Measurements from ENCODE around the gene PNRC2.
A peak's percentile ranks its signal among the peaks of the same experiment; 100 is the strongest.
"Not testable (repeated sequence)": the region's sequence is repeated elsewhere in the genome, so short reads cannot be mapped to it uniquely, and the experiment has no call there.

Gene PNRC2

DNA sequence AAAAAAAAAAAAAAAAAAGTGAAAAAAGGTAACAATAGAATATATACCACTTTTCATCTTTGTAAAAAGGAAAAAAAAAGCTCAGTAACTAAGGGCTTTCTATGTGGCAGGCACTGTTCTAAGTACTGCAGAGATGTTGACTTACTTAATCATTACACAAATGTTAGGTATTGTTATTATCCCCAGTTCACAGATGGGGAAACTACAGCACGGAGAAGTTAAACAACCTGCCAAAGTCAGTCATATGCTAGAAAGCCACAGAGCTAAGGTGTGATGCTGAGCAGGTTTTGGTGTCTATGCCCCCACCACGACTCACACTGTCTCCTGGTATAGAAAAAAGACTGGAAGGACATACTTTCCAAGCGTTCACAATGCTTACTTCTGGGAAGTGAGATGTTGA is 6.6 kb upstream of the PNRC2 start:
- DNase-seq (ENCODE audit: low spot score) = no peak

DNA sequence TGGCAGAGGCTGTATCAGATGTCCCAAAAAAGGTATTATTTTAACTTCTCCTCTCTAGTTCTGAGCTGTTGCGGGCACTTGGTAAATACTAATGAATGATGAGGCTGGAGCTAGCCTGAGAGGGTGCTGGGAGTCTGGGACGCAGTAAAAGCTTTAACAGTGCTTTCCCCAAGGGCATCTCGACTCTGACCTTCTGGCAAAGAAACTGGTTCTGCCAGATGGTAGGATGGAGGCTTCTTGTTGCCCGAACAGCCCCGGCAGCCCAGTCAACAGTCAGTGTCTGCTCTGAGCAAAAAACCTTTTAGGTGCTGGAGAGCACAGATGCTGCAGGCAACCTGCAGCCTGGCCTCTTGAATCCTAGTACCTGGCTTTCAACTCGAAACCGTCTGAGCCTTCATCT is 2.5 kb upstream of the PNRC2 start:
- DNase-seq (ENCODE audit: low spot score) = no peak

DNA sequence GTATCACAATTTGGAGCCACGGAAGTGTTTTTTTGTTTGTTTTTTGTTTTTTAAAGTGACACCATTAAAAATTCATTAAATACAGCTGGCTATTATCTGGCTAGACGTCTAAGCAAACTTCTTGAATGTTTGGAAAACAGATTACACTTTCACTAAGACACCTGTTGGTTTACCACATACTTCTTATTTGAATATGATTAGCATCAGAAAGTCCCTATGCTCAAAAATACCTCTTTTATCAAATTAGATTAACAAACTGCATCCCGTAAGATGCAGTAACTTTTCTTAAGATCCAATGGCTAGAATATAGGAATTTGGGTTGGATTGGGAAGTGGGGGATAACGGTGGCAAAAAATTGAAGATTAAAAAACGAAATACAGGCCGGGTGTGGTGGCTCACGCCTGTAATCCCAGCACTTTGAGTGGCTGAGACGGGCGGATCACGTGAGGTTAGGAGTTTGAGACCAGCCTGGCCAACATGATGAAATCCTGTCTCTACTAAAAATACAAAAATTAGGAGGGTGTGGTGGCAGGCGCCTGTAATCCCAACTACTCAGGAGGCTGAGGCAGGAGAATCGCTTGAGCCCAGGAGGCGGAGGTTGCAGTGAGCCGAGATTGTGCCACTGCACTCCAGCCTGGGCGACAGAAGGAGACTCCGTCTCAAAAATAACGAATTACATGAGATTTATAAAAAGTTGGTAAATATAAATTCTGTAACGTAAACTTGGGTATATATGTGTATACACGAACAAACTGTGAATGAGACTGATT is 1.4 kb upstream of the PNRC2 start:
- not testable (repeated sequence) for DNase-seq (ENCODE audit: low spot score)

DNA sequence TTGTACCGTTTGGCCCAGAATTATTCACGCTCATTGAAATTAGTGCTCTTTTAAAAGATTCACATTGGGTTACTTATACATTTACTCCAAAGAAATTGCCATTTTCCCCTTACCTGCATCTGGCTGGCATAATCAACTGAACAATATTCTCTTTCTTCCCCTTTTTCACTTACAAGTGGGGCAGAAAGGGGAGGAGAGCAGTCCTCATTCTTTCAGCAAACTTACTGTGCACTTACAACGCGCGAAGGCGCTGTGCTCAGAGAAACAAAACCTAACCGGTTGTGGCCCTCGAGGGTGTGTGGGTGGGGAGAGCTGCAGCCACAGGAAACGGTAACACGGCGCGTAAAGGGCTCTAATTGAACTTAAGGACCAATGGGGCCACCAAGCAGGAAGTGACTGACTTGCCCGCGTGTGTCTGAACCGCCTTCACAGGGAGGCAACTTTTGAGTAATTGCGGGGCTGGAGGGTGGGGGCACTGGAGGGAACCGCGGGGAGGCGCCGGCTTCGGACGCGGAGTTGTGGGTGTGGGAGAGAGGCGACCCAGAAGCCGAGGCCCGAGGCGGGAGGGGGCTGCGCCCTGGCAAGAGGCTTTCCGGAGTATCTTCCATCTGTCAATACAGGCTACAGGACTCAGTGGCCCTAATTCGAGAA is 693 bp upstream of the PNRC2 start:
- peak; percentile 67 for DNase-seq (ENCODE audit: low spot score)

DNA sequence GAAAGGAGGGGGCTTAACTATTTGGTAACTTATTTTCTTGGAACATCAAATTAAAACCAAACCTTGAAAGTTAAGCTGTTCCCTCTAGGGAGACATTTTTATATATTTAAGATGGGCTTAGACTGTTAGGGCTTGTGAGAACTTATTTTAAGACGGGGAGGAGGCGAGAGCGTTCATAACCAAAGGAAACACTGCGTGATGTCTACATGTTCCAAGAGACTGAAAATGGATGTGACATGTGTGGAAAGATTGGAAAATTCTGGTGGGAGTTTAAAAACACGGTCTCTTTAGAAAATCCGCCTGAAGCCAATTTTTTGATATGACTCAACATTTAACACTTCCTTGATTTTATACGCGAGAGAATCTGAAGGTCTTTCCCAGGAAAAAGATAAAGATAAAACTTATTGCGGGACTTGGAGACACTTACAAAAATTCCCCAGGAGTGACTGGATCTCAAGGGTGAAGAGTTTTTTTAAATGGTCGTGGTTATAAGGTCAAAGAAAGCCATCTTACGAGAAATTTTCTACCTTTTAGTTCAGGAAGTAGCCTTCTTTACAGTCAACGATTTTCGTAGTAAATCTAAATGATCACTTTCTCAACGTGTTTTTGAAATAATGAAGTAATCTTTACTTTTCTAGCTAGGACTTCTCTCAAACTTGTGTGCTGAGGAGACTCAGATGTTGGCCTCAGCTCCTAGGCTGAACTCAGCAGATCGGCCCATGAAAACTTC is 828 bp downstream of the PNRC2 start:
- no peak for DNase-seq (ENCODE audit: low spot score)

DNA sequence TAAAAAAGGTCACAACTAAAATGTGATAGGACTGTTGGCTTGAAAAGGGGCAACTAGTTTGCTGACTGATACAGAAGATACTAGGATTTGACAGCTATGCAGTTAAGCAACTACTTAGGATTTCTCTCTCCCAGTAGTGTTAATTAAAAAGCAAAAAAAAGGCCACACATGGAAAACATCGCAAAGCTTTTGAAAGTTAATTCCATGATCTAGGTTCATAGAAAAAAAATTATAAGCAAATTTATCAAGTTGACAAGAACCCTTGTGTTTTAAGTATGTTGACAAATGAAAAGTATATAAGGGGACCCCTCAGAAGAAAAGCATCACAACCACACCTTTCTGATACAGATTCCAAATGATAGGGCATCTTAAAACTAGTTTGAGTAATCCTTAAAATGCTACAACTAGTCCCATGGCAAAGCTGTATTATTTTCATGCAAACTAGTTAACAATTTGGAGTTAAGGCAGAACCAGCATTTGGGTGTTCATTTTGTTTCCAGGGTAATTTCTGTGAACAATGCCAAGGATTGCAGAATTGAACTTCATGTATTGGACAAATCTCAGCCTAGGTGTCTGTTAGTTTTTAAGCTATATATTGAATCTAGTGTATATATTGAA is 4.1 kb downstream of the PNRC2 start:
- no peak for DNase-seq (ENCODE audit: low spot score)

DNA sequence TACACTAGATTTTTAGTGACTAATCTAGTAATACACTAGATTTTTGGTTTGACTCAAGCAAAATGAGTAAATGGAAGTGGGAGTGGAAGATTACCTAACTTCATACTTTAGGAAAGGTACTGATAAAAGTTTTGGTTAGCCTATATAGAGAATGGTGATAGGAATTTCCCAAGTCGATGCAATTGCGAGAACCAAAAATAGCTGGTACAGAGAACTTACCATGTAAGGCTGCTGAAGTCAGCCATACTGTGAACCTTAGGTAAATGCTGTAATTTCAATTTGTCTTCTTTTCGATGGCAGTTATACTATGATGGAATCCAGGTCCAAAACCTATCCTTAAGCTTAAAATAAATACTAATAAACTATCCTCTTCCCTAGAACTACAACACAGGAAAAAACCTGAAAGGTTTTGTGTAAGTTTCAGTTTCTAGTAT is 4.6 kb downstream of the PNRC2 start:
- no peak for DNase-seq (ENCODE audit: low spot score)

DNA sequence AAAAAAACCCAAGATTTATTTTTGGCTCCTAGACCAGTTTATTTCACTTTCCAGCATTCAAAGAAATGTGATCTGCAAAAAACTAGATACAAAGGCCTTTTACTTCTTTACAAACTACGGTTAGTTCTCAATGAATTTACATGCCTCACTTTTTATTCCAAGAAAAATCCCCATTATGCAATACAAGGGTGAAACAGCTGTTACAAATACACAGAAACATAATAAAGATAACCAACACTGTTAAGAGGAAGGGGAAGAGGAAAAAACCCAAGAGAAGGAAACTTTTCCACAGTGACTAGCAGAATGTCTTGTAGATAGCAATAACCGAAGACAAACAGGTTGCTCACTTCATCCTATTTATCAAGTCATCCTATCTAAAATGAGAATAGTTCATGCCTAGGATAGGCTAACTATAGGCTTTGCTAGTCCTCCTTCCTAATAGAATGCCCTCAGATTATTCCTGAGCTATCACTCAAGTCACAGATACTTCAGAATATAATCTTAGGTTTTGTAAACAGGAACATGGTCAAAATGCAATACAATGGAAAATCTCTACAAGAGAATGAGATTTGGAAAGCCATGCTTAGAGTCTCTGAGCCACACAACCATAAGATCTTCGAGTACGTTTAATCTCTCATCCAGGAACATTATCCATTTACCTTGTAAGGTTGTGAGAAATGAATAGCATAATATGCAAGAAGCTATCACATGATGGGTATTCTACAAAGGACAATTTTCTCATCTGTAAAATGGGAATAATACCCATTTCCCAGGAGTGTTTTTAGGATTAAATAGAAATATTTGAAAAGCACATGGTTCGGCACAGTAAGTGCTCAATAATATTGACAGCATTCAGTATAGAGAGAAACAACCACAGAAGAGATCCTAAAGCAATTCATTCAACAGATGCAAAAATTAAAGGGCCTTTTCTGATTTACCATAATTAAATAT is 5.4 kb downstream of the PNRC2 start:
- DNase-seq (ENCODE audit: low spot score) = no peak

DNA sequence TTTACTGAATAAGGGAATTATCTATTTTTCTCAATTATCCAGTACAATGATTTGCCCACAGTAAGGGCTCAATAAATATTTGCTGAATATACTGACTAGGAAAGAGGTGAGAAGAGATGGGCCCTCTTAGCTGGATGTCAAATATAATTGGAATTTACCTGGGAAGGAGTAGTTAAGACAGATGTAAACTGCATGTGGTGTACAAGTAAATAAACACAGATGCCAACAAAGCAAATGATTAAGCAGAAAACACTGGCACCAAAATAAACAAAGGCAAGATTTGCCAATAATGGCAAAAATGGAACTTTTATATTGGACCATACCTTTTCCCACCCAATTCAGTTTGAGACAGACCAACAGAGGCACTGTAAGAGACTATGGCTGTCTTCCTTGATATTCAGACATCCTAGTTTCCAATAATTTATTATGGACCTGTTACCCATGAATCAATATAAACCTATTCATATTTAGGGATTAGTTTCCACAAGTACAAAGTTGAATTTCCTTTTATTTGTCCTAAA is 7.4 kb downstream of the PNRC2 start:
- DNase-seq (ENCODE audit: low spot score) = no peak

DNA sequence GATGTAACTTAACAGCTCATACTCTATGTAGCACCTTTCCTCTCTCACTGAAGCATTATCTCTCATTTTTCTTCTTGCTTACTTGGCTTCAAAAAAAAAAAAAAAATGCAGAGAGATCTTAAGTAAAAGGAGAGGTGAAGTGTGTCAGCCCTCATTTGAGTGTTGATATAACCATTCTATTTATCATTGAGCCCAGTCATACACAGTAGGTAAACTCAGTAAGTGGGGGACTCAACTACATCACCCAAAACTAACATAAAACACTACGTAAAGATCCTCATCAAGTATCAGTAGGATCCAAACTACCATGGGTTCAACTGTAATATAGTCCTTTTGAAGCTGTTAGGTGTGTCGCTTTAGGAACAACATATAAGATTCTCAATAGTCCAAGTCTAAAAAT is 8.2 kb downstream of the PNRC2 start:
- DNase-seq (ENCODE audit: low spot score) = no peak

DNA sequence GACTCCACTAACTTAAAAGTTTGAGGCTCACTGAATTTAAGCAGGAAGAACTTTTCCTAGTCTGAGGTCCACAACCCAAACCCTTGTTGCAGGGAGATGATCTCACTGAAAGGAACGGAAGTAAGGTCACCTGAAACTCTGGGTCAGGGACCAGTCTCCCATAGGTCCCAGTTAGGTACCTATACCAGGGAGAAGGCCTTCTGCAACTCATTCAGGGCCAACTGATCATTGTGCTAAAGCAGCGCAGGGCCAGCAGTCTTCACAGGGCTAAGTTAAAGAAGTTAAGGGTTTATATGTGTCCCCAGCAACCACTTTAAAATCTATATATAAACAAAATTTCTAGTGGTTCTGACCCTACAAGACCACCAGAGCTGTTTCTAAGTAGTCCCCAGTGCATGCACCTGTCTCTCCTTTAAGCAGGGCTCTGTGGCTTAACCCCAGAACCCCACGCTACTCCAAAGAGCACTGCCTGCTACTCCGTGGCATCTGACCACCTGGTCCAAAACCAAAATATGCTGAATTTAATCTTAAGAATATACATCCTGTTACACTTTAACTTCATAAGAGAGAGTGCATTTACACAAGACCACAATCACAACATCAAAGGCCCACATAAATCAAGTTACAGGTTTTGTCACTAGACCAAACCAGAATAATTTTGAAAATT is 17.7 kb downstream of the PNRC2 start:
- no peak for DNase-seq (ENCODE audit: low spot score)

DNA sequence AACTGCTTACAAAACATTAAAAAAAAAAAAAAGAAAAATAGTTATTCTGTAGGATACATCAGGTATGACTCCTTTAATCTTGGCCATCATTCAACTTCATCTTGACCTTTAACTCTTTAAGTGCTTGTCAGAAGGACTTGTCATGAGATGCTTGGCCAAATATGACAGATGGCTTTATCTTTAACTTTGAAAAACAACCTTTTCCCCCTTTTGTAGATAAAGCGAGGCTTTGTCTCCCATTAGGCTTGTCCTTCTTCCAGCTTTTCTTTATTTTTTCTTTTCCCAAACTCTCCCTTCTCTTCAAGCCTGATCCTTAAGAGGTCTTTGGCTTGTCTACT is 18.2 kb downstream of the PNRC2 start:
- DNase-seq (ENCODE audit: low spot score) = no peak

DNA sequence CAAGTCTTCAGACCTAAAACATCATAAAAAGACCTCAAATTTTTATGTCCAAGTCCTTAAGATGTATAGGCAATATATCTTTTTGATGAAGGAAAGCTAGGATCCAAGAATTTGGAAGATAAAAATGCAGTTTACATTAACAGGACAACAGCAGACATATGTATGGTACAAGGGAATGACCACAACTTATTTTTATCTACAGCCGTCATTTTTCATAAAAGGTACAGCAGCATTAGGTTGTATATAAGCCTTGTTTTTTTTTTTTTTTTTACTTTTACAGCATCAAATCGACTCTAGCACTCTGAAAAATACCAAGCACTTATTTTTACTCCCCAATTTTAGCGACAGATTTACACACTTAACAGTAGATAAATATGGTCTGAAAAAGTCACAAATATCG is 19.2 kb downstream of the PNRC2 start:
- no peak for DNase-seq (ENCODE audit: low spot score)

DNA sequence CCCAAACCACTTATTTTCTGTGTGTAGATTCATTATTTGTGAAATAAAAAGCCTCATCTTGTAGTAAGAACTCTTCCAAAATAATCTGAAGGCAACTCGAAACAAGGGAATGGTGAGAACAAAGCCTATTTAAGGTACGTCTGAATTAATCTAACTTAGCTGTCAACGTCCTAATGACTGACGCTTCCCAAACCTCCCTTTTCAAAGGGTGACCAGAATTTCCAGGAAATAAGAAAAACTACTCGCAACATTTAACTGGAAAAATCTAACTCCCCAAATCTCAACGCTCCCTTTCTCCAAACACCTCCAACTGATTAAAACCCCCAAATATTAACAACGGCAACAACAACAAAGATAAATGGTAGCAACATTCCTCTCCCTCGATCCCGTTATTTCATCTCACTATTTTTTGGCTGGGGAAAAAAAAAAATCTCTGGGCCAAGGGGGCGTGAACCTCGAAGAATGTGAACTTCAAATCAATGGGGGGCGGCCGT is 19.8 kb downstream of the PNRC2 start:
- no peak for DNase-seq (ENCODE audit: low spot score)

DNA sequence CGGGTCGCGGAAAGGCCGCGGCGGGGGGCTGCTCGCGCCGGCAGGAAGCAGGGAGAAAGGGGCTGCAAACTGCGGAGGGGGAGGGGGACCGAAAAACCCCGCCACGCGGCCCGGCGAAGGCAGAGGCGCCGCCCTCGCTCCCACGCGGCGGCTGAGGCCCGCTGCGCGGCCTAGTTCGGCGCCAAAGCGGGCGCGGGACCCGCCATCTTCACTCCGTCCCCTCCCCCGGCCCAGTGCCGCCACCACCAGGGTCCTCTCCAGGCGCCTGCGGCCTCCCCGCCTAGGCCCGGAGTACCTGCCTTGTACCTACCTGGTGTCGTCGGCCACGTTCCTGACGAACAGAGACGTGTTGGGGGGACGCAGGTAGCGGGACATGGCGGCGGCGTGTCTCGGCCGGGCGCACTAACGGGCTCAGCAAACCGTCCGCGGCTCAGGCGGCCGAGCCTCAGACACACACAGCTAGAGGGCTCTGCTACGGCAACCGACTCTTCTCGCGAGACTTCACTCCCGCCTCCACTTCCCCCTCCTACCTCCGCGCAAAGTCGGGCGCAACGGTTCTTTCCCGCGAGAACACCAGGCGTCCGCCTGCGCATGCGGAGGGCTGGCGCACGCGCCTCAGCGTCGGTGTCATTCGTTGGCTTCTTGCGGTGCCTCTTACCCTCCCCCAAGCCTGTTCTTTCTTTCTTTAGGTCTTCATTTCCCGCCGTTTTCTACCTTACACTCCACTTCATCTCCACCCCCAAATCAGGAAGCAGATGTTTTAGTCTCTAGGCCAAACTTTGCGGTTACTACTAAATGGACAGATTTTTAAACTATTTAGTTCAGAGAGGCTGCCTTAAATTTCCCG is 20.5 kb downstream of the PNRC2 start, which contains the start of gene SRSF10:
Gene SRSF10 (minus strand): TSS at position 447 of the 847 bp plus-strand sequence. CDS start 72 bp downstream, at position 375.
- DNase-seq (ENCODE audit: low spot score) = peak; percentile 98

DNA sequence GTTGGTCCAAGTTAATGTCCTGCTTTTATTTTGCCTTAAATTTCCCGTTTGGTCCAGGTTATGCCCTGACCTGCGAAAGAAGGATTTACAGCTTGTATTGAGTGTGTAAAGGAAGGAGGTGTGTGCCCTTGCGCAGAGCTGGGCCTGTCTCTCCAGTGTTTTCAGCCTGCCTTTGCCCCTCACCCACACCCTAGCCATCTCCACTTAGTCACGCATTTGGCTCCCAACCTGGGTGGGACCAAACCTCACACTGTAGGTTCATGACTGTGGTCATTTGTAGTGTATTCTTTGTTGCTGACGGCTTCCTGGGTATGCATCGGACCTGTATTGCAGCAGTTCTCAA is 21.1 kb downstream of the PNRC2 start:
- no peak for DNase-seq (ENCODE audit: low spot score)

DNA sequence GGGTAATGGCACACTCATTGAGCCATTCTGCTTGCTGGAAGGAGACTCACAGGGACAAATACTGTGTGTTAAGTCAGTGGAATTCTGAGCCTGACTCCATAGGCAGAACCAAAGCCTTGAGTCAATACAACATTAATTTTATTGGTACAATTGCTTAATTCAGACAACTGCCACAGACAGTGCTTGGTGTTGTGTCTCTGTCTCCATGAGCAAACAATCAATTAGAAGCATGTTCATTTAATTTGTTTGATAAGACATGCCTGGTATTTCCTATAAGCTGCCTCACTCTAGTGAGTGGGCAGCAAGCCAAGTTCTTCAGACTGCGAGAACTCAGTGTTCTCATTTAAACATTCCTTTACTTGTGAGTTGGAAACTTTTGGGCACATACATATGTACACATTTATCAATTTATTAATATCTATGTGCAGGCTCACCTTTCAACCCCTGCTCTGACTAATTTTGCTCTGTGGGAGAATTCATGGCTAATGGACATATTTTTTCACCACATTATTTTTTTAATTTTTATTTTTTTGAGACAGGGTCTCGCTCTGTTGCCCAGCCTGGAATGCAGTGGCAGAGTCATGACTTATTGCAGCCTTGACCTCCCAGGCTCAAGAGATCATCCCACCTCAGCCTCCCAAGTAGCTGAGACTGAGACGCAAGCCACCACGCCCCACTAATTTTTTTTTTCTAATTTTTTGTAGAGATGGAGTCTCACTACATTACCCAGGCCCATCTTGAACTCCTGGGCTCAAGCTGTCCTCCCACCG is 25.0 kb downstream of the PNRC2 start:
- no peak for DNase-seq (ENCODE audit: low spot score)

DNA sequence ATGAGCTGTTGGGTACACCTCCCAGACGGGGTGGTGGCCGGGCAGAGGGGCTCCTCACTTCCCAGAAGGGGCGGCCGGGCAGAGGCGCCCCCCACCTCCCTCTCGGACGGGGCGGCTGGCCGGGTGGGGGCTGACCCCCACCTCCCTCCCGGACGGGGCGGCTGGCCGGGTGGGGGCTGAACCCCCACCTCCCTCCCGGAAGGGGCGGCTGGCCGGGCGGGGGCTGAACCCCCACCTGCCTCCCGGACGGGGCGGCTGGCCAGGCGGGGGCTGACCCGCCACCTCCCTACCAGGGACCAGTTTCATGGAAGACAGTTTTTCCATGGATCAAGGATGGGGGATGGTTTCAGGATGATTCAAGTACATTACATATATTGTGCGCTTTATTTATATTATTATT is 27.4 kb downstream of the PNRC2 start:
- DNase-seq (ENCODE audit: low spot score) = not testable (repeated sequence)

DNA sequence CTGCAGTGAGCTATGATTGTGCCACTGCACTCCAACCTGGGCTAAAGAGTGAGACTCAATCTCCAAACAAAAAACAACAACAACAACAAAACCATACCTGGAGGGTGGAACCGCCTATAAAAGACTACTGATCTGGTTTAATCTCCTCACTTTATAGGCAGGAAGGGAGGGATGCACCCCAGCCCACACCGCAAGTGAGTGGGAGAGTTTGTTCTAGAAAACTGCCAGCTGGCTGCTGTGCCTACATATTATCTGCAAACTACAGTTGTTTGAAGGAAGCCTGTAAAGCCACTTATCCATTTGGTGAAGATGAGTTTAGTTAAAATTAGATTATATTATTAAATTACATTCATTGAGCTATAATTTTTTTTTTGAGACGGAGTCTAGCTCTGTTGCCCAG is 29.6 kb downstream of the PNRC2 start:
- no peak for DNase-seq (ENCODE audit: low spot score)

Measured in globus pallidus (tissue), 1 donor.